Measurements from ENCODE around the gene PCARE.
"Not testable (repeated sequence)": the region's sequence is repeated elsewhere in the genome, so short reads cannot be mapped to it uniquely, and the experiment has no call there.

PCARE gene

DNA sequence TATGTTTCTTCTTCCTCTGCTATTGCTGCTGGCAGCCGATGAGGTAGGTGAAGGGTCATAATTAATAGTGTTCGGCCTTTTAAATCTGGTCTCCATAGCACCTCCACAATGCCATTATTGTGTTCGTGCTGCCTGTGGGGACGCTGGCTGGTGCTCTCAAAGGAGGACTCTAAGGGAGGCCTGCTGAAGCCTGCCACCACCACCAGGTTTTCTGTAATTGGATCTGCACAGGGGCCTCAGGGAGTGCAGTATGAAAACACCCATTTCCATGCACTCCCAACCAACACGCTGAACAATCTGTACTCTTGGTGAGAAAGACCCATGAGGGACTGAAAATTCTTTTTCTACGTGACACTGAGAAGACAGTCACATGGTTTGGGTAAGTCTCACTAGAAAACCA, 23.2 kb upstream of the PCARE start:
- in situ Hi-C loops (cut with HindIII; ENCODE audit: low sequenced_read_pairs): no loop called here

DNA sequence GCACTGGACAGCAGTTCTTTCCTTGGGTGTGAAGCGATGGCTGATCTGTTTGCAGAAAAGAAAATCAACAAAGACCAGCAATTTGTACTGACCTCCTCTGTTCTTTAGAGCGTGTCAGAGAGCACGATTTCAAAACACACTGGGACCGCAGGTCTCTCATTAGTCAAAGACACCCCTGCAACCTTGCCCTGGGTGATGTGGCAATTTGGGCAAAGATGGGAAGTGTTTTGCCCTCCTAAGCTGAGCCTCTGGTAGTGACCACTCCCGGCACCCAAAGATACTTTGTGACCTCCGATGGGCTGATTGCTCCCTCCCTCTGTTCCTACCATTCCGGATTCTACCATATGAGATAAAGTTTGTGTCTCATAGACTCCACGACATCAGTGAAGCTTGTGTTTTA, 22.6 kb upstream of the PCARE start:
- in situ Hi-C loops (cut with HindIII; ENCODE audit: low sequenced_read_pairs): no loop called here

DNA sequence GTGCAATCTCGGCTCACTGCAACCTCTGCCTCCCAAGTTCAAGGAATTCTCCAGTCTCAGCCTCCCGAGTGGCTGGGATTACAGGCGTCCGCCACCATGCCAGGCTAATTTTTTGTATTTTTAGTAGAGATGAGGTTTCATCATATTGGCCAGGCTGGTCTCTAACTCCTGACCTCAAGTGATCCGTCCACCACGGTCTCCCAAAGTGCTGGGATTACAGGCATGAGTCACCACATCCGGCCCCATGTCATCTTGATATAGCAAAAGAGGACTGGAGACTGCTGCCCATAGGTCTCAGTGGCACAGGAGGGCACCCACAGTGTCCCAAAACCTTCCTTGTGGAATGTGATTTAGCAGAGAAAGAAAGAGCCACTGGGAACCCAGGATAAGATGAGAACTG, 16.0 kb upstream of the PCARE start:
- in situ Hi-C loops (cut with HindIII; ENCODE audit: low sequenced_read_pairs): not testable (repeated sequence)

DNA sequence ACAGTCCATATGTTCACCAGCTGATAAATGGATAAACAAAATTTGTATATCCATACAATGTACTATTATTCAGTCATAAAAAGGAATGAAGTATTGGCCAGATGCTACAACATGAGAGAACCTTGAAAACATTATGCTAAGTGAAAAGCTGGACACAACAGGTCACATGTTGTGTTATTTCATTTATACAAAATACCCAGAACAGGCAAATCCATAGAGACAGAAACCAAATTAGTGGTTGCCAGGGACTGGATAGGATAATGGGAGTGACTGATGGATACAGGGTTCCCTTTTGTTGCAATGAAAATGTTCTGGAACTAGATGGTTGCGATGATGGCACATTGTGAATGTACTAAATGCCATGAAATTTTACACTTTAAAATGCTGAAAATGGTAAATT, 10.2 kb upstream of the PCARE start:
- in situ Hi-C loops (cut with HindIII; ENCODE audit: low sequenced_read_pairs): no loop called here

DNA sequence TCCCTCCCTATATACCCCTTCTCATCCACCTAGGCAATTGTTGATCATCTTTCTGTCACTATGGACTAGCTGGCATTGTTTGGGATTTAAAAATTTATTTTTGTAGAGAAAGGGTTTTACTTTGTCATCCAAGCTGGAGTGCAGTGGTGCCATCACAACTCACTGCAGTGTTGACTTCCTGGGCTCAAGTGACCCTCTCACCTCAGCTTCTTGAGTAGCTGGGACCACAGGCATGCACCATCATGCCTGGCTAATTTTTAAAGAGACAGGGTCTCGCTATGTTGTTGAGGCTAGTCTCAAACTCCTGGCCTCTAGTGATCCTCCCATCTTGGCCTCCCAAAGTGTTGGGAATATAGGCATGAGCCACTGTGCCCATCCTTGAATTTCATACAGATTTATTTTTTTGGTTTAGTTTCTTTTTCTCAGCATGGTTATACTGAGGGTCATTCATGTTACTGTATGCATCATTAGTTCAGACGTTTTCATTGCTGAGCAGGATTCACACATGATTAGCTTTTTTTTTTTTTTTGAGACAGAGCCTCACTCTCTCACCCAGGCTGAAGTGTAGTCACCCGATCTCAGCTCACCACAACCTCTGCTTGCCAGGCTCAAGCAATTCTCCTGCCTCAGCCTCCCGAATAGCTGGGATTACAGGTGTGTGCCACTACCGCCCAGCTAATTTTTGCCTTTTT, 8.6 kb upstream of the PCARE start:
- in situ Hi-C loops (cut with HindIII; ENCODE audit: low sequenced_read_pairs): no loop called here

DNA sequence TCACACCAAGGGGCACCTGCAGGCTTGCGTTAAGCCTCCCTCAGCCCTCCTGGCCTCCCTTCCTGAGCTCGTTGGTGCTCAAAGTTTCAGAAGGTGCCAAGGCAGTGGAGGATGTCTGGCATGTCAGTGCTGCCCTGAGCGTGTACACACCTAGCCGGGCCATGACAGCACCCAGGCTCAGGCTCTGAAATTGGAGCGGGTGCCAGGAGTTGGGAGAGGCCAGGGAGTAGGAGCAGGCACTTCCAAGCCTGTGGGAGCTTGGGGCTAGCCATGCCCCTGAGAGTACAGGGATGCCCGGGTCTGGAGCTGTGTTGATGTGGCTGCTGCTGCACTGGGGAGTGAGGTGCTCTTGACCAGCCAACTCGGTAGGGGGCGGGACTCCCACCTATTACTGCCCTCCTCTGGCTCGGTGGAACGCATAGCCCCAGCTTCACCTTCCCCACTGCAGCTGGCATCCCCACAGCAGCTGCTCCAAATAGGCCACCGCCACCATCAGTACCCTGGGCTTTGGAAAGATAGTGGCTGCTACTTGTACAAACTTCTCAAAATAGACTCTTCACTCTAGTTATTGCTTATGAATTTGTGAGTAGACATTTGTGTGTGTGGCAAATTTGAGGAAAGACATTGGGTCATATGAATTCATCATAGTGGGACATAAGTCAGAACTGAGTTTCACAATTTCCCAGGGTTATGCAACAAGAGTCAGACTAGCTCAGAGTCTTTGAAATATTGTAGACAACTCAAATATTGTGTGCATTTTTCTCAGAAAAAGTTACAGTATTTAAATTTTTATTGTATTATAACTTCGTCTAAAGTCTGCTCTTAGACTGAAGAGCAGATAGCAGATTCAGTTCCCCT, 6.8 kb upstream of the PCARE start:
- in situ Hi-C loops (cut with HindIII; ENCODE audit: low sequenced_read_pairs): no loop called here

DNA sequence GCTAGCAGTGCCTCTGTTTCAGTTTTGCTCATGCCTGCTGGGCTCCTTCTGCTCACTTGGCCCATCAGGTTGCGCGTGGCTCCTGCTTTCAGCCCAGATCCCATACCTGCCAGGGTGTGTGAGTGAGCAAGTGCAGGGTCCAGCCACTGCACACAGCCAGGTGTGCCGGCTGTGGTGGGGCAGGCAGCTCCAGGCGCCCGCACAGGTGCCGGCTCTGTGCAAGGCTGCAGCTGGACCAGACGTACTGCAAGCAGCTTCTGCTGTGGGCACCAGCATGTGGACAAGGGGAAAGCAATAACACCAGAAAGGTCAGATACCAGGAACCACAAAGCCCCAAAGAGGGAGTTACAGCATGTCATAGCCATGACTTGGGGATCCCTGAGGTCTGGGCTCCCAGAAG, 5.6 kb upstream of the PCARE start:
- in situ Hi-C loops (cut with HindIII; ENCODE audit: low sequenced_read_pairs): no loop called here

DNA sequence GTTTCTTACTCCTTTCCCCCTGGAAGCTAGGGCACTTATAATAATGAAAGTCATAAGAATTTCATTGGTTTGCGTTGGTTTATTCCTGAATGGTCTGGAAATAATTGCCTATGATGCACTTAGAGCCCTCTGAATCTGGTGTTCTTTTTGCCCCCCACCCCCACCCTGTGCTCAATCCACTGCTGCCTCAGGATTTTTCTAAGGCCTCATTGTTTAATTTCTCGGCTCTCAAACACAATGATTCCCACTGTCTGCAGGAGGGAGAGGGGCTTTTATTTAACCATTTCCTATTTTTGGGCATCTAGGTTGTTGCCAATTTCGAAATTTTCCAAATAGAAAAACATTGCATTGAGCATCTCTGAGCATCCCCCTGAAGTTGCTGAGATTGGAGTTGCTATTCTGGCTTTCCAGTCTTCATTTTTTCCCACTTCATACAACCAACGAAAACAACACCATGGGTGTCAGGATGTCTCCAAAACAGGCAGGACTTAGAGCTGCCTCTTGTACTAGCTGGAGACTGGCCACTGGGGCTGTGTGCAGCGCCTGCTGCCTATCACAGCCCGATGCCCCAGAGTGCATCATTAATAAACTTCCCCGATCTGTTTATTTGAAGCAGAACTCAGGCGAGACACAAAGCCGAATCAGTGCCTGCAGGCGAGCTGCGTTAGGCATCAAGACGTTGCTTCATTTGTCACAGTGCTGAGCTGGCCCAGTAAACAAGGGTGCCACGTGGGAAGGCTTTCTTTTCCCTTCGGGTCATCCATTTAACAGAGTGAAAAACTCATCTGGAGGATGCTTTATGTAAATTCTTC, 1.8 kb upstream of the PCARE start:
- in situ Hi-C loops (cut with HindIII; ENCODE audit: low sequenced_read_pairs): no loop called here

DNA sequence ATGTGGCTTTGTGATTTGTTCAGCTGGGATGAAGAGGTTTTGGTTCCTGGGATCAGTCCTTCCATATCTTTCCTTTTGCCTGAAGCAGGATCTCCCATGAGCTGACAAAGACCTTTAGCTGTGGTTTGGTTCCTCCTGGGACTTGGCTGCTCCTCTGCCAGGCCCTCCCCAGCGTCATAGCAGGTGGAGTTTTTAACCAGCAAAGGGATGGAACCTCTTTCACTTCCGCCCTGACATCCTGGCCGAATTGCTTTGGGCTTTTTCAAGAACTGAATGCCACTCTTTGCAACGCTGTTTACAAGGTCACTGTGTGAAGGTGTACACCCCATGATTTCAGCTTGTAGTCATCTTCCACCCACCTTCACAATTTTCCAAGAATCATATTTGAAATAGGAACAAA, 390 bp downstream of the PCARE start:
- in situ Hi-C loops (cut with HindIII; ENCODE audit: low sequenced_read_pairs): no loop called here

DNA sequence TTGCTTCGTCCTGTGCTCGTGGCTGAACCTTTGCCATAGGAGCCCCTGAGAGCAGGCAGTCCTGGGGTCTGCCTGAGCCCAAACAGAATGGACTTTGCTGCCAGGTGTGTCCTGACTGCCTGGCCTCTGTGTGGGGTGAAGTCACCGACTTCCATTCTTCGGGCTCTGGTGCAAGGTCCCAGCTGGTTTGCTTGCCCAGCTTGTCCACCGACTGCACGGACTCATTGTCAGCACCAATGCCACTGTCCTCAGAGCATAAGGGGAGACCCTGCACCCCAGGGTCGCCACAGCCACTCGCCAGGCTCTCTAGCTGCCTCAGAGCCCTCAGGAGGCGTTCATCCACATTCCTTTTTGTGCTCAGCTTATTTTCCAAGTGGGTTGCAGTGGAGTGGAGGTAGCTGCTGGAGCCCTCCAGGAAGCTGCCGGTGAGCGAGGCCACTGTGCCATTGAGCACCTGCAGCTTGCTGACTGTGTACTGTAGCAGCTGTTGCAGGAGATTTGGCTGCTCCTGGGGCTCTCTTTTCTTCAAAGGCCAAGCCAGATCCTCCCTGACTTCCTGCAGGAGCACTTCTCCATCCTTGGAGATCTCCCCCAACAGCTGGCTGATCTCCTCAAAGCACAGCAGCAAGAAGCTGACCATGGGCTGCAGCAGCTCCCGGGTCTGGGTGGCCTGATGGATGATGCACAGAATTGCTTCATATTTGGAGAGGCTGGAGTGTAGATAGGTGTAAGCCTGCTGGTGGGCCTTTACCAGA, 1.2 kb downstream of the PCARE start:
- in situ Hi-C loops (cut with HindIII; ENCODE audit: low sequenced_read_pairs): no loop called here

DNA sequence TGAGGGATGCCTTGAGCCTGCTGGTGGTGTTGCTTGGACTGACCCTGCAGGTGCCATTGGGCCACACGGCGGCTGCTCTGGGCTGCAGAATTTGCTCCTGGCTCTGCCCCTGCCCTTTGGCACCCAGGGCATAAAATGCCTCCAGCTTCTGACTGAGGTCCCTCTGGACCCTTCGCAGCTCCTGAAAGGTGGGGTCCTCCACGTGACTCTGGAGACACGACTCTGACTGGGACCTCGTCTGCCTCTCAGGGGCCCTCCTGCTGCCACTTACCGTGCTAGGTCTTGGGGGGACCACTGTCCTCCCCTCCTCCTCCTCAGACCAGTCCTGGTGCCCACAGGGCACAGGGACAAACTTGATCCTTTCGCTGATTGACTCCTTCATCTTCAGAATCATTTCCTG, 2.1 kb downstream of the PCARE start:
- in situ Hi-C loops (cut with HindIII; ENCODE audit: low sequenced_read_pairs): no loop called here

DNA sequence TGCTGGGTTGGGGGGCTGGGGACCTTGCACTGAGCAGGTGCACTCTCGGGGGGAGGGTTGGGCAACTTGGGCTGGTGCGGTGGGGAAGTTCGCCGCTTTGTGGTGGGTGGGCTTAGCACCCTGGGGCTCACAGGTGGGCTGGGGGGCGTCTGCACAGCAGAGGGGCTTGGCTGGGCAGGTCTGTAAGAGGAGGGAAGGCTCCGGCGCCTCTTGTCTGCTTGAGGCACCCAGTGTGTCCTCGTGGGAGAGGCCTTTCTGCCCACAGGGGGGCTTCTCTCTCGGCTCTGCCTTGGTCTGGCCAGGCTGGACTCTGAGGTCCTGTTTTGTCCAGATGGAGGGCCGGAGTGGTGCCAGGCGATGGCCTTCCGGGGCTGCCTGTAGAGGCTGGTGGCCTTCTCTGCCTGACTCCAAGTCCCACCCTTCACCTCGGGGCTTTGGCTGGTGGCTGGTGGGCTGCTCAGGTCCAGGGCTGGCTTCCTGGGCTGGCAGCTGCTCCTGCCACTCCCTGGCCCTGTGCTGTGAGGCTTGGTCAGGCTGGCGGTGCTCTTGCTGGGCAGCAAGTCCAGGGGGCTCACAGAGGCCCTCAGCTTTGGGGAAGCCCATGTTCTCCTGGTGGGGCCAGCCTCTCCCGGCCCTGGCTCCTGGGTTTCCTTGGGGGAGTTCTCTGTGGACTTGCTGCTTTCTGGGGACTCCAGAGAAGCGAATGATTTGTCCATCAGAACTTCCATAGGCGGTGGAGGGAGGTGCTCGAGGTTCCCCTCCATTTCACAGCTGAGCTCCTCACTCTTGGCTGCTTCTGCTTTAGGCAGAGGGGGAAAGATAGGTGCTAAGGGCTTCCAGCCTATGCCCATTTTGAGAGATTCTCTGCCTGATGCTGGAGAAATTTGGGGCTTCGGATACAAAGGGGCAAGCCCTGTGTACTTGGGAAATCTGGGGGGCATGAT, 3.0 kb downstream of the PCARE start:
- in situ Hi-C loops (cut with HindIII; ENCODE audit: low sequenced_read_pairs): no loop called here

DNA sequence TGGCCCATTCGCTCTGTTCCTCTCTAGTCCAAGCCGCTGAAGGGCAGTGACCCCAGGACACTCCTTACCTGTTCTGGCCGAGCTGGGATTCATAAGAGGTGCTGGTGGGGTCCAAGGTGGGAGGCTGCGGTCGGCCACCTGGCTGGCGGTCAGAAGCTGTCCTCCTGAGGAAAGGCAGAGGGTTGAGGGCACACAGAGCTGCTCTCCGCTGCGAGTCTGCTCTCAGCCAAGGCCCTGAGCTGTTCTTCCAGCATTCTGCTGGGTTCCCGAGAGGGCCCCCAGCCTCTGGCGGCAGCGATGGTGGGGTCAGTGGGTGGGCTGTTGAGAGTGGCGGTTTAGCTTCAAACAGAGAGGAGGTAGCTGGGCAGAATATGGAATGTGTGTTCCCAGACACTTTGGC, 3.8 kb downstream of the PCARE start:
- in situ Hi-C loops (cut with HindIII; ENCODE audit: low sequenced_read_pairs): no loop called here

DNA sequence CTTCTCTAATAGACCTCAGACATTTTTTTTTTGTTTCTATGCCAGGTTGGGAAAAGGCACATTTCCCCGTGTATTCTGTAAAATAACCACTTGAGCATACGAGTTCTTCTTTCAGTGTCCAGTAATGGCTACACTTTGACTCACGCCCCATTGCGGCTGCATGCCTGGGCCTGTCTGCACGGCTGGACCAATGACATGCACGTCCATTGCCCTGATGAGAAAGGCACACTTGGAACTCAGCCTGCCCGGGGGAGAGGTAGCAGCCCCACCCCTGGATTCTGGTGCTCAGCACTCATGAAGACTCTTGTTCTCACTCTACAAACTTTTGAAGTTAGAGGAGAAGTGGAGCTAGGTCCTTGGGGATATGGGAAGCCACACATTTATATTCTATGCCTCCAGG, 5.8 kb downstream of the PCARE start:
- in situ Hi-C loops (cut with HindIII; ENCODE audit: low sequenced_read_pairs): no loop called here

DNA sequence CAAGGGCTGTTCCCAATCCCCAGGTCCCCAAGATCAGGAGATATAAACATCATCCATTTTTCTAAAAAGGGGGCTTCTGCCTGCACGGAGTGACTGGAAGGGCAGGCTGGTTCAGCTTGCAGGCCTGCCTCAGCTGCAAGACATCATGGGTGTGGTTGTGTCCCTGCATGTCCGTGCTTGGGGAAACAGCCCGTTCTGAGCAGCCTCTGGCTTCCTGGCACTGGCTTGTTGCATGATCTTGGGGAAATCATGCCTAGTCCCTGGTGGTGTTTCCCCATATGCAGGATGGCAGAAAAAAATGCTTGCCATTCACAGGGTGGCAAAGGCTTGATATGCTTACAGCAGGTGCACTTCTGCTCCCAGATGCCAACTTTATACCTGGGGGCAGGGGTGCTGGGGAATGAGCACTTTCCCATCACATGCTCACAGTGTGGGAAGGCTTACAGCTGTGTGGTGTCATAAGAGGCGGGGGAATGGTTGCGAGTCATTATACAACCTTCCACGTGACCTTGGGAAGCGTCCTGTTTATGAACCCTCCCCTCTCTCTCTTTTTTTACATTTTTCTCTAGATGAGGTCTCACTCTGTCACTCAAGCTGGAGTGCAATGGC, 7.2 kb downstream of the PCARE start:
- in situ Hi-C loops (cut with HindIII; ENCODE audit: low sequenced_read_pairs): no loop called here

DNA sequence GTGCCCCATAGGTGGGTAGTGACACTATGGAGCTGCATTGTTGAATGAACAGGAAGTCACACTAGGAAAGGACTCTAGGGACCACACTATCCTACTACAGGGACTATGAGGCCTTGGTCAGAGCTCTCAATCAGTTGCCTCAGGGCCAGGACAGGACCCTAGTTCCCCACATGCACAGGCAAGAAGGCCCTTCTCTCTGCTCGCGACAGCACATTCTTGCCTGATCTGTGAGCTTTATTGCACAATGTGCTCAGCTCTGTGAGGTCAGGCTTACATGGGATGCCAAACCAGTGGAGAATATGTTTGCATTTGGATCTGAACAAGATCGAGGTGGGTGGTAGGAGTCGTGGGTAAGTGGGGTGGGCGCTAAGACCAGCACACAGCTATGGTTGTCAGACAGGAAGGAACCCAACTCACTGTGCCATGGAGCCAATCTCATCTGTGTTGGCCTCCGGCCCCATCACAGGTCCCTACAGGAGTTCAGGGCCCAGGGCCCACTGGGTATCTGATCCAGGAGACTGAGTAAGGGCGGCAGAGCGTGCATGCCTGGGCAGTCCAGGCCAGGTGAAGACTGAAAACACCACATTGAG, 8.0 kb downstream of the PCARE start:
- in situ Hi-C loops (cut with HindIII; ENCODE audit: low sequenced_read_pairs): no loop called here

DNA sequence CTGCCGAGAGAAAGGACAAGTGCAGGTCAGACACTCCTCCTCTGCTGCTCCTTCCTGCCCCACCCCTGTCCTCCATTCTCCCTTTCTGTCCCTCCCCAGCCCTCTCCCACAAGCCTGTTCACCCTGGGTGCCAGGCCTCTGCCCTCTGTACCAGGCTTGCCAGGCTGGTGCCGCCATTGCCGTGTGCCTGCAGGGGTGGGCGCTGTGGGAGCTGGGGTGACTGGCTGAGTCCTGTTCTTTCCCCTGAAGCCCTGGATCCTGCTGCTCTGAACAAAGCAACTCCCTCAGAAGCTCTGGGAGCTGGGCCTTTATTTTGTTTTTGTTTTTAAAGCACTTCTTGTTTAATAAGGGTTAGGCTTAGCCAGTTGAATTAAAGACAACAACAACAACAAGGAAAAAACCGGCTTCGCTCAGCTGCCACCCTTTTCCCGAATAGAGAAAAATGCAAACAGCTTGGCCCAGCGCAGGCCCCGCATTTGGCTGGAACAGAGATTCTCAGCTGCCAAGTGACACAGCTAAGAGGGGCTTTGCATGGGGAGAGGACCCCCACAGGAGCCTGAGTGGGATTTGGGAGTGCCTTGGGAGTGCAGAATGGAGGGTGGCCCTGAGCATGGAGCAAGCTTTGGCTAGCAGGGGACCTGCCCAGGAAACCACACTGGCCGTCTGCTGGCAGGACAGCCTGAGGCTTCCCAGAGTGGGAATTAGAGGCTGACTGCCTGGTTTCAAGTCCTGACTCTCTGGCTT, 9.1 kb downstream of the PCARE start:
- in situ Hi-C loops (cut with HindIII; ENCODE audit: low sequenced_read_pairs): no loop called here

DNA sequence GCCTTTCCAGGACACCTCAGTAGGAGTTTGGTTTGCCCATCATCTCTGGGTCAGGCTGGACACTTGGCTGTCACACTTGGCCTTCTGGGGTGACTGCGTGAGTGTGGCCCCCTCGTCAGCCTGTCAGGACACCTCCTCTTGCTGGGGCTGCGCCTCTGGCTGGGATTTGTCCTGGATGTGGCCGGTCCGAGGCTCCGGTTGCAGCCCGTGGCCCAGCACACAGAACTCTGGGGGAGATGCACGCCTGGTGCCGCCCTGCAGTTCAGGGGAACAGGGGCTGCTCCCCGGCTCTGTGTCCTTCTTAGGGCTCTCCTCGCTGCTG, 9.6 kb downstream of the PCARE start:
- in situ Hi-C loops (cut with HindIII; ENCODE audit: low sequenced_read_pairs): no loop called here

DNA sequence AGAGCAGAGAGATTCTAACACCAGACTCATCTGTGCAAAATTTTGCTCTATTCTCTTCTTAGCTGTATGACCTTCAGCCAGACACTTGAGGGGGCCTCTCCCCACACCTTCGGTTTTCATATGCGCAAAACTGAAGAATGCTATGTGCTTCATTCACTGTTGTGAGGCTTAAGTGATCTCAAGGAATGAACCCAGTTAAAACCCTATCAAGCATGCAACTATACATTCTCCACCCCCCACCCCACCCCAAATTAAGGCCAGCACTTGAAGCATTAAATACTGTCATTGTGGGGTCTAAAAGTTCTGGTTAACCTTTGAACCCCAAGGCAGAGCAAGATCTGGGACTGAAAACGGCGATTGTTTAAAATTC, 10.0 kb downstream of the PCARE start:
- in situ Hi-C loops (cut with HindIII; ENCODE audit: low sequenced_read_pairs): no loop called here

Measured in endothelial cell of hepatic sinusoid (primary cell).